ENCODE results near the gene ACIN1.

DNA sequence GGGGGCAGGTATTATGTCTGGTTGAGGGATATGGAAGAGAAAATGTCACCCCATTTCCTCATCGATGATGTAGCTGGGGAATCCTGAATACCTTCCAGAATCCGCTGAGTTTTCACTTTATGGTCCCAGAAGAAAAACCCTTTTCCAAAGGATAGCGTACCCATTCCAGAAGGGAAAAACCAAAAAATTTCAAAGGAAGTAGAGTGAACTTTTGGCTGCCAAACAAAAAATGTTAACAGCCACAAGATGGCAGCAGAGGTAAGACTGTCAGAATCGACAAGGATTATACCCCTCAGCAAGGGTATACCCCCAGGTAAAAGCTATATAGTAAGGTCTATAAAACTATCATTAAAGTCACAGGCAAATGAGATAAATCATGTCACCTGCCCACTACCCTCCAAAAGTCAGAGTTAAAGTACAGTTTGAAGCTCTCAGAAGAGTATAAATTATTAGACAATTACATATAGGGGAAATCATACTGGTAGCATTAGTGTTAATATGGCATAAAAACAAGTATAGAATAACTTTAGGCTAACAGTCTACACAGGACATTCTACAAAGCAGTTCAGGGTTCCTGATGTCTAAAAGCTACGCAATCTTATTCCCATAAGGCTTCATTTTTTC is 18.0 kb downstream of the ACIN1 start:
- TF ChIP-seq, protein P1, sequence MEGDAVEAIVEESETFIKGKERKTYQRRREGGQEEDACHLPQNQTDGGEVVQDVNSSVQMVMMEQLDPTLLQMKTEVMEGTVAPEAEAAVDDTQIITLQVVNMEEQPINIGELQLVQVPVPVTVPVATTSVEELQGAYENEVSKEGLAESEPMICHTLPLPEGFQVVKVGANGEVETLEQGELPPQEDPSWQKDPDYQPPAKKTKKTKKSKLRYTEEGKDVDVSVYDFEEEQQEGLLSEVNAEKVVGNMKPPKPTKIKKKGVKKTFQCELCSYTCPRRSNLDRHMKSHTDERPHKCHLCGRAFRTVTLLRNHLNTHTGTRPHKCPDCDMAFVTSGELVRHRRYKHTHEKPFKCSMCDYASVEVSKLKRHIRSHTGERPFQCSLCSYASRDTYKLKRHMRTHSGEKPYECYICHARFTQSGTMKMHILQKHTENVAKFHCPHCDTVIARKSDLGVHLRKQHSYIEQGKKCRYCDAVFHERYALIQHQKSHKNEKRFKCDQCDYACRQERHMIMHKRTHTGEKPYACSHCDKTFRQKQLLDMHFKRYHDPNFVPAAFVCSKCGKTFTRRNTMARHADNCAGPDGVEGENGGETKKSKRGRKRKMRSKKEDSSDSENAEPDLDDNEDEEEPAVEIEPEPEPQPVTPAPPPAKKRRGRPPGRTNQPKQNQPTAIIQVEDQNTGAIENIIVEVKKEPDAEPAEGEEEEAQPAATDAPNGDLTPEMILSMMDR (IDR thresholded peaks at IDR 0.05), result peak; percentile 35 to 63 (median 53)
- no peak for TF ChIP-seq POLR2A (IDR thresholded peaks at IDR 0.05)
